ENCODE data around the gene MEG3.

DNA sequence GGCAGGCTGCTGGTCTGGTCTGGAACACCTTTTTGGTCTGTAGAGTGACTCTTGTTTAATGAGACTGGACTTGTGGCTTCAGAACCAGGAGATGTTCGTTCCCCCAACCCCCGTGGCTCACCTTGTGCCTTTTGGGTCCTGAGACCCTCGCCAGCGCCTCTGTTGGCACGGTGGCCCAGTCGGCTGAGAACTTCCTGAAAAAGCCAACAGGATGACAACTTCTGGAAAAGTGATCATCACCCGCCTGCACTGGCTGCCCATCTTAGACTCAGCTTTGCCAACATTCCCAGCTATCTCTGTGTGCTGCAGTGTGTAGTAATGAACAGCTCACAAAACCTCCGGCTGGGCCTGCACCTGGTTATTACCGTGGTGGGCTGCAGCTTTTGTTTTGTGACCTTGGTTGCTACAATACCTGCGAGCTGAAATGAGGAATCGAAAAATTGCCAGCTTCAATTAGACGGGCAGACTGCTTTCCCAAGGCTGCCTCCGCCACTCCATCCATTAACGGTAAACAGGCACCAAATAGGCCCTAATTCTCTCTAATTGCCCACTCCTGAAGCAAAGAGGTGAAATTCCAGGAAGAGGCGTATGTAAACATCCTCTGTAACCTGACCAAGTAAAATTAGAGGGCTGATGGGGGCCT, 16.0 kb downstream of the MEG3 start:
- no peak for TF ChIP-seq TARDBP (IDR thresholded peaks at IDR 0.05)
- no peak for TF ChIP-seq SP1 (IDR thresholded peaks at IDR 0.05)
- TF ChIP-seq HDGF (IDR thresholded peaks at IDR 0.05; ENCODE audit: borderline replicate concordance), result no peak

Data from HEK293T (cell line).